ENCODE measurements around the gene LGI4.

LGI4 gene

GRCh38 chr19:35143231-35143715 lies 8.4 kb upstream of the LGI4 start, which contains the start of gene FXYD7:
Gene FXYD7 (plus strand): TSS chr19:35143255. CDS start chr19:35143334, 79 bp downstream.
- Mint-ChIP-seq H3K27me3 (ENCODE audit: low read depth, poor library complexity) (peaks cover 60% of the 10 kb centered on the region), H3K36me3 (ENCODE audit: low read depth) (no peaks in the 10 kb centered on the region), H3K4me1 (peaks cover 44% of the 10 kb centered on the region), H3K9me3 (no peaks in the 10 kb centered on the region), H3K4me3 (peak within 1 kb of the TSS; percentile 54), H3K27ac (no peak within 1 kb of the TSS)
- TF ChIP-seq, protein P1, sequence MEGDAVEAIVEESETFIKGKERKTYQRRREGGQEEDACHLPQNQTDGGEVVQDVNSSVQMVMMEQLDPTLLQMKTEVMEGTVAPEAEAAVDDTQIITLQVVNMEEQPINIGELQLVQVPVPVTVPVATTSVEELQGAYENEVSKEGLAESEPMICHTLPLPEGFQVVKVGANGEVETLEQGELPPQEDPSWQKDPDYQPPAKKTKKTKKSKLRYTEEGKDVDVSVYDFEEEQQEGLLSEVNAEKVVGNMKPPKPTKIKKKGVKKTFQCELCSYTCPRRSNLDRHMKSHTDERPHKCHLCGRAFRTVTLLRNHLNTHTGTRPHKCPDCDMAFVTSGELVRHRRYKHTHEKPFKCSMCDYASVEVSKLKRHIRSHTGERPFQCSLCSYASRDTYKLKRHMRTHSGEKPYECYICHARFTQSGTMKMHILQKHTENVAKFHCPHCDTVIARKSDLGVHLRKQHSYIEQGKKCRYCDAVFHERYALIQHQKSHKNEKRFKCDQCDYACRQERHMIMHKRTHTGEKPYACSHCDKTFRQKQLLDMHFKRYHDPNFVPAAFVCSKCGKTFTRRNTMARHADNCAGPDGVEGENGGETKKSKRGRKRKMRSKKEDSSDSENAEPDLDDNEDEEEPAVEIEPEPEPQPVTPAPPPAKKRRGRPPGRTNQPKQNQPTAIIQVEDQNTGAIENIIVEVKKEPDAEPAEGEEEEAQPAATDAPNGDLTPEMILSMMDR (IDR thresholded peaks at IDR 0.05) = no peak
- DNase-seq = peak; percentile 56

- TF ChIP-seq, protein P1 (IDR thresholded peaks at IDR 0.05) = peak; percentile 59
- Mint-ChIP-seq H3K9me3 (no peaks in the 10 kb centered on the region), H3K27ac (no peak overlapping the region), H3K4me3 (peak overlapping the region; percentile 54), H3K27me3 (ENCODE audit: low read depth, poor library complexity) (peaks cover 58% of the 10 kb centered on the region), H3K36me3 (ENCODE audit: low read depth) (no peaks in the 10 kb centered on the region), H3K4me1 (peaks cover 49% of the 10 kb centered on the region)
- DNase-seq = peak; percentile 81
Measured at GRCh38 chr19:35142606-35143230, 7.9 kb upstream of the LGI4 start.

DNA sequence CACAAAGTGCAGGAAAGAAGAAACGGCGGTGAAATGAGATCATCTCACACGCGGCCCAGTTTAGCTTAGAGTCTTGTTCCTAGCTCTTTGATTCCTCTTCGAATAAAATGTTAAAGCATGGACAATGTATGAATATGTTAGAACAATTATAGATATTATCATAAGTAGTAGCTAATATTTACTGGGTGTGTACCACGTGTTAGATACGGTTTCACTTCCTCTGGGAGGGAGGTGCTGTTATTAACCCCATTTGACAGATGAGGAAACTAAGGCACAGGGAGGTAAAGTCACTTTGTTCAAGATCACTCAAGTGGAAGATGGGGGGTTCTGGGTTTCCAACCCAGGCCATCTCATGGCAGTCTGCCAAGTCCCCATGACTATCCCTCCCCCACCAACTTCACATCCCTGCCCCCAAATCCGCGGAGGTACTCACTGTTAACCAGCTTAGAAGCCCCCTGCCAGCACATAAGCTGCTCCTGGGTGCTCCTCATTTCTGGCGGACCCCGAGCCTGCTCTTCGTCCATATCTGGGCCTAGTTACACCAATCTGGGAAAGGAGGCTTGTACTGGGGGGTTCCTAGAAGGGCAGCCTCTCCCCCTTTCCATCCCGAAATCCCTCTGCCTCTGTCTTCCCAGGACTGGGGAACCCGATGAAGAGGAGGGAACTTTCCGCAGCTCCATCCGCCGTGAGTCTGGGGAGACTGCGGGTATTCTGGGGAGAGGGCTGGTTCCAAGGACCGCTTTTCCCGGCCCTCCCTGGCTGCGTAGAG lies 7.2 kb upstream of the LGI4 start:
- DNase-seq = no peak
- Mint-ChIP-seq H3K4me1 (peaks cover 56% of the 10 kb centered on the region), H3K4me3 (peak overlapping the region; percentile 38), H3K36me3 (ENCODE audit: low read depth) (no peaks in the 10 kb centered on the region), H3K9me3 (no peaks in the 10 kb centered on the region), H3K27me3 (ENCODE audit: low read depth, poor library complexity) (peaks cover 61% of the 10 kb centered on the region), H3K27ac (no peak overlapping the region)
- TF ChIP-seq, protein P1 (IDR thresholded peaks at IDR 0.05) = no peak

GRCh38 chr19:35140962-35141836 lies 6.3 kb upstream of the LGI4 start:
- Mint-ChIP-seq H3K27me3 (ENCODE audit: low read depth, poor library complexity) (peaks cover 57% of the 10 kb centered on the region), H3K4me1 (peaks cover 62% of the 10 kb centered on the region), H3K27ac (no peak overlapping the region), H3K9me3 (no peaks in the 10 kb centered on the region), H3K36me3 (ENCODE audit: low read depth) (no peaks in the 10 kb centered on the region), H3K4me3 (peak overlapping the region; percentile 72)
- peak; percentile 98 for DNase-seq
- TF ChIP-seq, protein P1 (IDR thresholded peaks at IDR 0.05) = no peak

GRCh38 chr19:35140207-35140961 lies 5.5 kb upstream of the LGI4 start:
- Mint-ChIP-seq H3K27me3 (ENCODE audit: low read depth, poor library complexity) (peaks cover 49% of the 10 kb centered on the region), H3K36me3 (ENCODE audit: low read depth) (no peaks in the 10 kb centered on the region), H3K9me3 (no peaks in the 10 kb centered on the region), H3K27ac (peak overlapping the region; percentile 2), H3K4me1 (peaks cover 68% of the 10 kb centered on the region), H3K4me3 (peak overlapping the region; percentile 72)
- no peak for DNase-seq
- TF ChIP-seq, protein P1 (IDR thresholded peaks at IDR 0.05) = no peak

All from nephron progenitor cell (in vitro differentiated cells).